ENCODE results near the gene CAVIN4. TPM values are rescaled to one million over a fixed set of nuclear protein-coding genes. Genes with fewer than 3 reads are reported as not detected.

CAVIN4 gene
- total and polyA plus RNA-seq, 5 donors from 2014 or later = 0.12 to 0.25 TPM; not detected in 3

- H3K27ac ChIP-seq (ENCODE audit: insufficient read depth, low read length, poor library complexity, severe bottlenecking) = no peak overlapping the region
- no peaks in the 10 kb centered on the region for H3K27me3 ChIP-seq (ENCODE audit: control insufficient read depth, insufficient read depth, low read length)
- H3K27me3 Mint-ChIP-seq = peaks cover 6% of the 10 kb centered on the region
- H3K9me3 ChIP-seq (ENCODE audit: control insufficient read depth in 2 of 2, low read length in 2 of 2) = no peaks in the 10 kb centered on the region
- H3K36me3 Mint-ChIP-seq = no peaks in the 10 kb centered on the region
- H3K27ac Mint-ChIP-seq = peak overlapping the region in 1 of 3 donors; percentile 60
- H3K36me3 ChIP-seq (ENCODE audit: control insufficient read depth, insufficient read depth, low read length) = no peaks in the 10 kb centered on the region
- H3K4me3 ChIP-seq (ENCODE audit: low read depth, low read length) = no peak overlapping the region
- DNase-seq (no peak), ATAC-seq (ENCODE audit: low read depth in 2 of 2) (no peak)
- H3K4me1 ChIP-seq (ENCODE audit: control insufficient read depth, insufficient read depth, low read length, poor library complexity, severe bottlenecking) = no peaks in the 10 kb centered on the region
- no peak overlapping the region for H3K4me3 Mint-ChIP-seq
- peaks cover 0 to 7% (median 2%) of the 10 kb centered on the region in 4 donors for H3K4me1 Mint-ChIP-seq
- no peaks in the 10 kb centered on the region for H3K9me3 Mint-ChIP-seq
Observed at GRCh38 chr9:100591639-100592412, 13.9 kb downstream of the CAVIN4 start.

- Mint-ChIP-seq H3K4me1 (peaks cover 0 to 37% (median 13%) of the 10 kb centered on the region in 4 donors), H3K36me3 (no peaks in the 10 kb centered on the region), H3K27me3 (peaks cover 6% of the 10 kb centered on the region), H3K27ac (no peak overlapping the region), H3K4me3 (peak overlapping the region in 2 of 4 donors; percentile 16 to 49), H3K9me3 (peaks cover 0 to 1% (median 0%) of the 10 kb centered on the region in 7 donors)
- Histone ChIP-seq H3K27me3 (ENCODE audit: control insufficient read depth, insufficient read depth, low read length) (no peaks in the 10 kb centered on the region), H3K27ac (ENCODE audit: insufficient read depth, low read length, poor library complexity, severe bottlenecking) (no peak overlapping the region), H3K9me3 (ENCODE audit: control insufficient read depth in 2 of 2, low read length in 2 of 2) (no peaks in the 10 kb centered on the region), H3K4me1 (ENCODE audit: control insufficient read depth, insufficient read depth, low read length, poor library complexity, severe bottlenecking) (peaks cover 5% of the 10 kb centered on the region), H3K4me3 (ENCODE audit: low read depth, low read length) (no peak overlapping the region), H3K36me3 (ENCODE audit: control insufficient read depth, insufficient read depth, low read length) (no peaks in the 10 kb centered on the region)
- ATAC-seq (ENCODE audit: low read depth in 2 of 2) (peak in 1 of 2 donors; percentile 34), DNase-seq (peak in 2 of 3 donors; percentile 28 to 37)
Observed at GRCh38 chr9:100595391-100596199, 17.7 kb downstream of the CAVIN4 start.

- no peaks in the 10 kb centered on the region for H3K36me3 Mint-ChIP-seq
- peaks cover 13% of the 10 kb centered on the region for H3K27me3 Mint-ChIP-seq
- ATAC-seq (ENCODE audit: low read depth in 2 of 2) = no peak
- Histone ChIP-seq H3K9me3 (ENCODE audit: control insufficient read depth in 2 of 2, low read length in 2 of 2) (no peaks in the 10 kb centered on the region), H3K36me3 (ENCODE audit: control insufficient read depth, insufficient read depth, low read length) (no peaks in the 10 kb centered on the region), H3K27ac (ENCODE audit: insufficient read depth, low read length, poor library complexity, severe bottlenecking) (no peak overlapping the region), H3K4me3 (ENCODE audit: low read depth, low read length) (no peak overlapping the region), H3K27me3 (ENCODE audit: control insufficient read depth, insufficient read depth, low read length) (no peaks in the 10 kb centered on the region), H3K4me1 (ENCODE audit: control insufficient read depth, insufficient read depth, low read length, poor library complexity, severe bottlenecking) (peaks cover 5% of the 10 kb centered on the region)
- H3K9me3 Mint-ChIP-seq = peaks cover 0 to 1% (median 0%) of the 10 kb centered on the region in 7 donors
- H3K27ac Mint-ChIP-seq = peak overlapping the region; percentile 8 to 74 (median 40)
- H3K4me1 Mint-ChIP-seq = peaks cover 0 to 37% (median 15%) of the 10 kb centered on the region in 4 donors
- DNase-seq = no peak
- H3K4me3 Mint-ChIP-seq = peak overlapping the region in 2 of 4 donors; percentile 6 to 76
Observed at GRCh38 chr9:100597236-100597635, 19.4 kb downstream of the CAVIN4 start.

GRCh38 chr9:100598641-100599145 lies 20.8 kb downstream of the CAVIN4 start:
- peak overlapping the region in 2 of 3 donors; percentile 42 to 90 for H3K27ac Mint-ChIP-seq
- Histone ChIP-seq H3K4me1 (ENCODE audit: control insufficient read depth, insufficient read depth, low read length, poor library complexity, severe bottlenecking) (peaks cover 5% of the 10 kb centered on the region), H3K27me3 (ENCODE audit: control insufficient read depth, insufficient read depth, low read length) (no peaks in the 10 kb centered on the region), H3K36me3 (ENCODE audit: control insufficient read depth, insufficient read depth, low read length) (no peaks in the 10 kb centered on the region), H3K4me3 (ENCODE audit: low read depth, low read length) (peak overlapping the region; percentile 88), H3K27ac (ENCODE audit: insufficient read depth, low read length, poor library complexity, severe bottlenecking) (no peak overlapping the region), H3K9me3 (ENCODE audit: control insufficient read depth in 2 of 2, low read length in 2 of 2) (no peaks in the 10 kb centered on the region)
- H3K4me1 Mint-ChIP-seq = peaks cover 0 to 37% (median 15%) of the 10 kb centered on the region in 4 donors
- H3K9me3 Mint-ChIP-seq = peaks cover 0 to 1% (median 0%) of the 10 kb centered on the region in 7 donors
- peaks cover 27% of the 10 kb centered on the region for H3K27me3 Mint-ChIP-seq
- DNase-seq (peak; percentile 64 to 76 (median 70)), ATAC-seq (ENCODE audit: low read depth in 2 of 2) (peak; percentile 64 to 68)
- H3K36me3 Mint-ChIP-seq = no peaks in the 10 kb centered on the region
- peak overlapping the region; percentile 76 to 82 (median 80) for H3K4me3 Mint-ChIP-seq

GRCh38 chr9:100600521-100601079 lies 22.7 kb downstream of the CAVIN4 start:
- peaks cover 5% of the 10 kb centered on the region for H3K4me1 ChIP-seq (ENCODE audit: control insufficient read depth, insufficient read depth, low read length, poor library complexity, severe bottlenecking)
- H3K4me3 ChIP-seq (ENCODE audit: low read depth, low read length) = no peak overlapping the region
- Mint-ChIP-seq H3K4me1 (peaks cover 0 to 37% (median 15%) of the 10 kb centered on the region in 4 donors), H3K27me3 (peaks cover 34% of the 10 kb centered on the region), H3K4me3 (peak overlapping the region in 1 of 4 donors; percentile 35), H3K27ac (no peak overlapping the region), H3K9me3 (peaks cover 0 to 1% (median 0%) of the 10 kb centered on the region in 7 donors), H3K36me3 (no peaks in the 10 kb centered on the region)
- ATAC-seq (ENCODE audit: low read depth in 2 of 2) (no peak), DNase-seq (no peak)
- peaks cover 2% of the 10 kb centered on the region for H3K27me3 ChIP-seq (ENCODE audit: control insufficient read depth, insufficient read depth, low read length)
- no peaks in the 10 kb centered on the region for H3K36me3 ChIP-seq (ENCODE audit: control insufficient read depth, insufficient read depth, low read length)
- no peaks in the 10 kb centered on the region for H3K9me3 ChIP-seq (ENCODE audit: control insufficient read depth in 2 of 2, low read length in 2 of 2)
- H3K27ac ChIP-seq (ENCODE audit: insufficient read depth, low read length, poor library complexity, severe bottlenecking) = no peak overlapping the region

GRCh38 chr9:100601216-100601615 lies 23.3 kb downstream of the CAVIN4 start:
- no peak overlapping the region for H3K4me3 ChIP-seq (ENCODE audit: low read depth, low read length)
- no peak overlapping the region for H3K27ac ChIP-seq (ENCODE audit: insufficient read depth, low read length, poor library complexity, severe bottlenecking)
- peaks cover 2% of the 10 kb centered on the region for H3K27me3 ChIP-seq (ENCODE audit: control insufficient read depth, insufficient read depth, low read length)
- H3K36me3 ChIP-seq (ENCODE audit: control insufficient read depth, insufficient read depth, low read length) = no peaks in the 10 kb centered on the region
- Mint-ChIP-seq H3K4me1 (peaks cover 0 to 32% (median 13%) of the 10 kb centered on the region in 4 donors), H3K27ac (no peak overlapping the region), H3K36me3 (no peaks in the 10 kb centered on the region), H3K27me3 (peaks cover 29% of the 10 kb centered on the region), H3K4me3 (peak overlapping the region in 1 of 4 donors; percentile 62), H3K9me3 (peaks cover 0 to 1% (median 0%) of the 10 kb centered on the region in 7 donors)
- ATAC-seq (ENCODE audit: low read depth in 2 of 2) (no peak), DNase-seq (peak in 2 of 3 donors; percentile 16 to 62)
- H3K4me1 ChIP-seq (ENCODE audit: control insufficient read depth, insufficient read depth, low read length, poor library complexity, severe bottlenecking) = peaks cover 5% of the 10 kb centered on the region
- no peaks in the 10 kb centered on the region for H3K9me3 ChIP-seq (ENCODE audit: control insufficient read depth in 2 of 2, low read length in 2 of 2)

- Mint-ChIP-seq H3K9me3 (peaks cover 0 to 1% (median 0%) of the 10 kb centered on the region in 7 donors), H3K27me3 (peaks cover 29% of the 10 kb centered on the region), H3K36me3 (no peaks in the 10 kb centered on the region), H3K4me3 (no peak overlapping the region), H3K4me1 (peaks cover 0 to 25% (median 13%) of the 10 kb centered on the region in 4 donors), H3K27ac (no peak overlapping the region)
- DNase-seq = peak in 1 of 3 donors; percentile 10
- peaks cover 4% of the 10 kb centered on the region for H3K27me3 ChIP-seq (ENCODE audit: control insufficient read depth, insufficient read depth, low read length)
- no peaks in the 10 kb centered on the region for H3K36me3 ChIP-seq (ENCODE audit: control insufficient read depth, insufficient read depth, low read length)
- H3K4me3 ChIP-seq (ENCODE audit: low read depth, low read length) = no peak overlapping the region
- H3K27ac ChIP-seq (ENCODE audit: insufficient read depth, low read length, poor library complexity, severe bottlenecking) = no peak overlapping the region
- H3K4me1 ChIP-seq (ENCODE audit: control insufficient read depth, insufficient read depth, low read length, poor library complexity, severe bottlenecking) = peaks cover 5% of the 10 kb centered on the region
- no peaks in the 10 kb centered on the region for H3K9me3 ChIP-seq (ENCODE audit: control insufficient read depth in 2 of 2, low read length in 2 of 2)
- no peak for ATAC-seq (ENCODE audit: low read depth in 2 of 2)
Observed at GRCh38 chr9:100602342-100602801, 24.5 kb downstream of the CAVIN4 start.

All from CD4-positive, CD25-positive, alpha-beta regulatory T cell (primary cell).